GM10266 (cell line): ENCODE measurements around the gene CBLB.
"Not testable (repeated sequence)": the region's sequence is repeated elsewhere in the genome, so short reads cannot be mapped to it uniquely, and the experiment has no call there.

ENCODE experiments used
- DNase-seq: peaks from one replicate; pipeline ENCODE4 v3.0.0; 2012; ENCODE audit errors: extremely low spot score
- CTCF ChIP-seq: IDR thresholded peaks from 2 replicates; pipeline ENCODE4 v1.5.1; 2012; ENCODE audit warnings: mild to moderate bottlenecking, low read depth; ENCODE audit not compliant: control insufficient read depth, insufficient read depth; ENCODE audit errors: missing control alignments

Gene CBLB

GRCh38 chr3:105767776-105768175, 101.0 kb downstream of the CBLB start:
- no peak for TF ChIP-seq CTCF
- no peak for DNase-seq

- no peak for DNase-seq
- no peak for TF ChIP-seq CTCF
These were observed 101.6 kb downstream of the CBLB start for GRCh38 chr3:105767216-105767615.

GRCh38 chr3:105765308-105765639, 103.5 kb downstream of the CBLB start:
- DNase-seq = no peak
- no peak for TF ChIP-seq CTCF

- DNase-seq = no peak
- TF ChIP-seq CTCF = no peak
These were observed 104.2 kb downstream of the CBLB start for GRCh38 chr3:105764378-105765307.

GRCh38 chr3:105763659-105764036, 105.2 kb downstream of the CBLB start:
- TF ChIP-seq CTCF = no peak
- no peak for DNase-seq

GRCh38 chr3:105762749-105763658, 105.8 kb downstream of the CBLB start:
- DNase-seq = no peak

GRCh38 chr3:105762214-105762613, 106.6 kb downstream of the CBLB start:
- DNase-seq = not testable (repeated sequence)

More at GRCh38 chr3:105762749-105763658, 105.8 kb downstream of the CBLB start:
- no peak for TF ChIP-seq CTCF
